ENCODE data around the gene DLG2. TPM values are rescaled to one million over a fixed set of nuclear protein-coding genes. Genes with fewer than 3 reads are reported as not detected.

The DLG2 gene
- total and polyA plus RNA-seq, 2 of the 8 experiments (the other 6 are each of a cell fraction or from before 2014, with no cell fraction given), result 1.7 to 14.3 TPM

GRCh38 chr11:84497181-84497580 lies 1130.0 kb downstream of the DLG2 start:
- H3K14ac ChIP-seq (ENCODE audit: insufficient read length), result no peak overlapping the region
- WGBS, 2 experiments (ENCODE audit: extremely low coverage in 1 of 2, insufficient coverage in 1 of 2, insufficient read length in 1 of 2, insufficient replicate concordance in 2 of 2, low coverage in 1 of 2, low lambda C conversion rate in 2 of 2, missing lambda C conversion rate in 1 of 2), result 100% methylated on average over 1 of the region's 1 CpG; no CpG with 5 or more reads in 1 of the 2 experiments
- ChIA-PET POLR2A (ENCODE audit: partially characterized antibody) (no interaction called here), CTCF (ENCODE audit: partially characterized antibody) (interaction anchor here (0.6 to 1.9 kb wide), 3 partner anchors 9 to 51 kb away, joined by 3 to 6 read pairs (median 4); no protein-coding TSS in a partner anchor)
- no peak overlapping the region for H3K4ac ChIP-seq (replicated peaks; ENCODE audit: insufficient read length, low read depth, low read length)
- no peak overlapping the region for H2AFZ ChIP-seq (ENCODE audit: low read length)
- no peak overlapping the region for H3K9ac ChIP-seq (replicated peaks in 1 of 4; ENCODE audit: extremely low read depth in 1 of 4, low read depth in 3 of 4, low read length in 3 of 4)
- no peak for FAIRE-seq
- no peak overlapping the region for H3K56ac ChIP-seq (replicated peaks; ENCODE audit: insufficient read length, low read depth, low read length)
- no peaks in the 10 kb centered on the region for H3K36me3 ChIP-seq (ENCODE audit: control insufficient read depth in 2 of 4, insufficient read depth in 4 of 4, low read length in 3 of 4)
- H4K91ac ChIP-seq (replicated peaks; ENCODE audit: insufficient read length, low read length), result no peak overlapping the region
- H4K5ac ChIP-seq (ENCODE audit: insufficient read length, low read depth, low read length), result no peak overlapping the region
- H3K79me2 ChIP-seq (ENCODE audit: control insufficient read depth in 1 of 2, insufficient read depth in 2 of 2, low read length in 2 of 2), result no peaks in the 10 kb centered on the region
- H3K9me3 ChIP-seq (ENCODE audit: insufficient read depth in 2 of 2, low read depth in 1 of 2, low read length in 1 of 2), result no peaks in the 10 kb centered on the region
- no peak overlapping the region for H3K4me2 ChIP-seq (ENCODE audit: insufficient read depth in 1 of 2, low read depth in 2 of 2, low read length in 2 of 2)
- no peak overlapping the region for H2AK5ac ChIP-seq (ENCODE audit: low read depth, low read length)
- no peaks in the 10 kb centered on the region for H4K20me1 ChIP-seq (replicated peaks in 1 of 2; ENCODE audit: control insufficient read depth in 1 of 2, insufficient read depth in 2 of 2, low read length in 2 of 2)
- H2BK5ac ChIP-seq (ENCODE audit: low read depth, low read length), result no peak overlapping the region
- H3K23me2 ChIP-seq (ENCODE audit: low read depth, low read length), result no peaks in the 10 kb centered on the region
- no peak for DNase-seq (ENCODE audit: low read depth in 1 of 2, low spot score in 2 of 2)
- no peak overlapping the region for H2BK12ac ChIP-seq (ENCODE audit: low read depth, low read length)
- no peak overlapping the region for H3K27ac ChIP-seq (ENCODE audit: low read depth, low read length)
- H4K8ac ChIP-seq (ENCODE audit: extremely low read depth, insufficient read depth, low read length), result no peak overlapping the region
- no peaks in the 10 kb centered on the region for H3K4me1 ChIP-seq (replicated peaks in 1 of 4; ENCODE audit: control insufficient read depth in 3 of 4, insufficient read depth in 4 of 4, low read length in 3 of 4)
- no peak overlapping the region for H2BK120ac ChIP-seq (replicated peaks; ENCODE audit: low read depth, low read length)
- no peak overlapping the region for H3K4me3 ChIP-seq (ENCODE audit: extremely low read depth in 1 of 4, insufficient read depth in 2 of 4, low read depth in 3 of 4, low read length in 4 of 4)
- H3K79me1 ChIP-seq (ENCODE audit: low read depth, low read length), result no peaks in the 10 kb centered on the region
- no peak overlapping the region for H2BK15ac ChIP-seq (ENCODE audit: low read length)
- no peak overlapping the region for H3K18ac ChIP-seq (ENCODE audit: extremely low read depth, low read length)
- H3K27me3 ChIP-seq (replicated peaks in 1 of 4; ENCODE audit: control insufficient read depth in 3 of 4, extremely low read depth in 1 of 4, insufficient read depth in 3 of 4, low read length in 3 of 4), result no peaks in the 10 kb centered on the region
- no peak overlapping the region for H2BK20ac ChIP-seq (ENCODE audit: low read length)
- no peak overlapping the region for H3K23ac ChIP-seq (ENCODE audit: insufficient read length)
- no peak for TF ChIP-seq TAF1 (IDR thresholded peaks at IDR 0.05; ENCODE audit: low read depth, low read length)
